Measurements from ENCODE around the gene BCKDHA.
A peak's percentile ranks its signal among the peaks of the same experiment; 100 is the strongest.

The BCKDHA gene

GRCh38 chr19:41397086-41398049 is at the start of gene BCKDHA, which contains the start of gene EXOSC5:
TSS of gene BCKDHA (plus strand) at chr19:41397818. CDS start at chr19:41397828, 10 bp downstream.
TSS of gene EXOSC5 (minus strand) at chr19:41397359. CDS start at chr19:41397328, 31 bp downstream.
- DNase-seq, result peak; percentile 99

- no peak for DNase-seq
Observed at GRCh38 chr19:41350735-41351338, 46.8 kb upstream of the BCKDHA start.

GRCh38 chr19:41351339-41352245 is 46.0 kb upstream of the BCKDHA start:
- peak; percentile 80 for DNase-seq

- no peak for DNase-seq
Observed at GRCh38 chr19:41352279-41352608, 45.4 kb upstream of the BCKDHA start.

GRCh38 chr19:41352609-41353465 is 44.8 kb upstream of the BCKDHA start:
- DNase-seq, result peak; percentile 72 to 75

- peak; percentile 94 to 95 for DNase-seq
Observed at GRCh38 chr19:41353466-41354342, 43.9 kb upstream of the BCKDHA start, which contains the start of gene TGFB1. TSS of gene TGFB1 (minus strand) at chr19:41353922. CDS start at chr19:41353044, 878 bp downstream.

- DNase-seq, result no peak
Observed at GRCh38 chr19:41354343-41354953, 43.2 kb upstream of the BCKDHA start.

GRCh38 chr19:41355035-41355434 is 42.6 kb upstream of the BCKDHA start:
- DNase-seq, result no peak

GRCh38 chr19:41355802-41356201 is 41.8 kb upstream of the BCKDHA start:
- DNase-seq, result no peak

GRCh38 chr19:41356984-41357739 is 40.5 kb upstream of the BCKDHA start:
- DNase-seq, result peak; percentile 44 to 45

- DNase-seq, result no peak
Observed at GRCh38 chr19:41357746-41358145, 39.9 kb upstream of the BCKDHA start.

- DNase-seq, result no peak
Observed at GRCh38 chr19:41359741-41360140, 37.9 kb upstream of the BCKDHA start.

- no peak for DNase-seq
Observed at GRCh38 chr19:41362143-41362847, 35.3 kb upstream of the BCKDHA start.

- DNase-seq, result no peak
Observed at GRCh38 chr19:41363371-41363752, 34.3 kb upstream of the BCKDHA start.

- DNase-seq, result peak; percentile 98
Observed at GRCh38 chr19:41363753-41364523, 33.7 kb upstream of the BCKDHA start, which contains the start of gene B9D2. TSS of gene B9D2 (minus strand) at chr19:41364149. CDS start at chr19:41363519, 630 bp downstream.

- no peak for DNase-seq
Observed at GRCh38 chr19:41364524-41365391, 32.9 kb upstream of the BCKDHA start.

- no peak for DNase-seq
Observed at GRCh38 chr19:41366089-41366488, 31.5 kb upstream of the BCKDHA start.
